Endothelial cell of umbilical vein (primary cell): Measurements from ENCODE around the gene MAP3K13. TPM values are rescaled to one million over a fixed set of nuclear protein-coding genes. Genes with fewer than 3 reads are reported as not detected.

ENCODE experiments used
- BruUV-seq: library from RNA; stranded (reverse); fragments of 400-500 nt; replicated peaks from 2 replicates; lab custom pipeline; 2021; lab: Mats Ljungman, UMichigan
- CTCF ChIA-PET: fragments of 300-600, 350-600 bp; sonication (Branson Sonifier 250); formaldehyde crosslinking; loops from one replicate; lab custom pipeline; 2021; ENCODE audit warnings: antibody characterized with exemption, inconsistent platforms; lab: Charles Lee
- POLR2A ChIA-PET: fragments of 300-600, 350-600 bp; sonication (Branson Sonifier 250); formaldehyde crosslinking; loops from one replicate; lab custom pipeline; 2021; ENCODE audit warnings: antibody characterized with exemption, inconsistent platforms; lab: Charles Lee
- DNase-seq: peaks from one replicate; pipeline ENCODE4 v3.0.0-alpha.2; 2011; ENCODE audit warnings: low read depth, low spot score
- FAIRE-seq: peaks from 2 replicates; lab custom pipeline; 2011; peaks lifted over from hg19 to GRCh38; lab: Jason Lieb, UNC
- H2AFZ ChIP-seq: 2 replicates; pipeline ENCODE4 v1.6.0; 2012; ENCODE audit warnings: low read depth, low read length, control low read depth, inconsistent platforms
- H3K27ac ChIP-seq: 2 replicates; pipeline ENCODE4 v1.5.1; 2011; ENCODE audit warnings: low read depth, mild to moderate bottlenecking, control low read depth, low read length, moderate library complexity; ENCODE audit not compliant: insufficient read depth
- H3K27me3 ChIP-seq, 2 experiments: 2 replicates each; pipeline versions ENCODE4 v1.6.0 to v1.6.1; 2011; ENCODE audit warnings: low read length in 2 of 2, mixed read lengths in 1 of 2; ENCODE audit not compliant: control insufficient read depth in 2 of 2, insufficient read depth in 2 of 2
- H3K36me3 ChIP-seq, 2 experiments: 2 replicates in 1 of 2; 3 replicates in 1 of 2; pipeline ENCODE4 v1.5.1; 2011; ENCODE audit warnings: low read length in 2 of 2, mild to moderate bottlenecking in 1 of 2, moderate library complexity in 1 of 2; ENCODE audit not compliant: control insufficient read depth in 2 of 2, insufficient read depth in 2 of 2; ENCODE audit errors: extremely low read depth in 1 of 2
- H3K4me1 ChIP-seq: 3 replicates; pipeline ENCODE4 v1.5.1; 2011; ENCODE audit warnings: mild to moderate bottlenecking, low read length; ENCODE audit not compliant: control insufficient read depth, insufficient read depth; ENCODE audit errors: extremely low read depth
- H3K4me2 ChIP-seq: 2 replicates; pipeline ENCODE4 v1.6.1; 2011; ENCODE audit warnings: low read length, control low read depth, mixed read lengths; ENCODE audit not compliant: insufficient read depth
- H3K4me3 ChIP-seq, 3 experiments: fragments of 200-600 bp in 1 of 3; sonication (generic), shearing (Covaris generic) in 1 of 3; replicated peaks in 1 of 3; 2 replicates each; pipeline ENCODE4 v1.5.1; 2011 to 2016; ENCODE audit warnings: control low read depth in 3 of 3, low read length in 3 of 3, mild to moderate bottlenecking in 2 of 3, inconsistent platforms in 1 of 3, low read depth in 1 of 3, moderate library complexity in 1 of 3; ENCODE audit not compliant: insufficient read depth in 1 of 3
- H3K79me2 ChIP-seq: 2 replicates; pipeline ENCODE4 v1.6.0; 2012; ENCODE audit warnings: low read length, inconsistent platforms; ENCODE audit not compliant: control insufficient read depth, insufficient read depth
- H3K9ac ChIP-seq: replicated peaks from 2 replicates; pipeline ENCODE3; 2011; ENCODE audit warnings: low read length, control low read depth; ENCODE audit not compliant: insufficient read depth; ENCODE audit errors: extremely low read depth
- H3K9me1 ChIP-seq: replicated peaks from 3 replicates; pipeline ENCODE4 v1.6.0; 2011; ENCODE audit warnings: mild to moderate bottlenecking, low read length; ENCODE audit not compliant: control insufficient read depth, insufficient read depth; ENCODE audit errors: extremely low read depth
- H3K9me3 ChIP-seq: replicated peaks from 2 replicates; pipeline ENCODE4 v1.5.1; 2012; ENCODE audit warnings: low read length, inconsistent platforms; ENCODE audit not compliant: control insufficient read depth, insufficient read depth
- H4K20me1 ChIP-seq: replicated peaks from 2 replicates; pipeline ENCODE3; 2011; ENCODE audit warnings: mild to moderate bottlenecking, low read length; ENCODE audit not compliant: control insufficient read depth, insufficient read depth; ENCODE audit errors: extremely low read depth
- EZH2 ChIP-seq: IDR thresholded peaks from 2 replicates; pipeline ENCODE4 v1.6.1; 2012; ENCODE audit warnings: borderline replicate concordance, low read depth, mild to moderate bottlenecking, moderate library complexity, low read length, inconsistent platforms; ENCODE audit not compliant: severe bottlenecking
- FOS ChIP-seq: IDR thresholded peaks from 2 replicates; pipeline ENCODE4 v1.6.1; 2011; ENCODE audit warnings: mild to moderate bottlenecking, low read length, moderate library complexity, borderline replicate concordance; ENCODE audit not compliant: insufficient read depth
- GATA2 ChIP-seq: IDR thresholded peaks from 2 replicates; pipeline ENCODE4 v1.7.0; 2011; ENCODE audit warnings: low read depth, mild to moderate bottlenecking, moderate library complexity, mixed read lengths, low read length; ENCODE audit not compliant: insufficient read length, insufficient read depth
- JUN ChIP-seq: IDR thresholded peaks from 2 replicates; pipeline ENCODE4 v1.6.1; 2011; ENCODE audit warnings: borderline replicate concordance, low read depth; ENCODE audit not compliant: insufficient read length, insufficient read depth
- MYC ChIP-seq: IDR thresholded peaks from one replicate; pipeline ENCODE4 v1.6.1; 2011; ENCODE audit warnings: mild to moderate bottlenecking, low read depth, low read length
- POLR2A ChIP-seq: IDR thresholded peaks from 2 replicates; pipeline ENCODE4 v1.6.1; 2012; ENCODE audit warnings: low read depth, mild to moderate bottlenecking, control low read depth, low read length
- POLR2AphosphoS5 ChIP-seq: IDR thresholded peaks from 2 replicates; pipeline ENCODE4 v1.6.1; 2012; ENCODE audit warnings: low read depth, mild to moderate bottlenecking, control low read depth, low read length, moderate library complexity; ENCODE audit not compliant: insufficient read depth
- dilution Hi-C: fragments of 300-500 bp; cut with MboI; formaldehyde crosslinking; loops from one replicate; pipeline ENCODE4 v1.15.0; 2019; ENCODE audit warnings: low sequenced_read_pairs; ENCODE audit not compliant: extremely low pct_ligation_motif_present
- intact Hi-C: fragments of 100-400 bp; cut with micrococcal nuclease; formaldehyde crosslinking; loops from one replicate; pipeline ENCODE4 v1.10.0; 2022
- polyA plus RNA-seq, 4 experiments: library from polyadenylated mRNA; depleted of rRNA in 3 of 4; stranded (reverse) in 3 of 4; unstranded in 1 of 4; fragments of >200 nt; gene quantifications; 2 replicates each; pipeline versions ENCODE4 v1.2.1 to v1.2.3, GENCODE V29; 2011 to 2012; ENCODE audit warnings: missing spikeins in 1 of 4
- total RNA-seq: library from RNA; stranded (reverse); gene quantifications from 2 replicates; pipeline ENCODE4 v1.2.3, GENCODE V29; 2021
- TF ChIP-seq, protein P1 (sequence below), 2 donors: IDR thresholded peaks; 1 replicate in 1 of 2; 2 replicates in 1 of 2; pipeline ENCODE4 v1.5.1; 2011; ENCODE audit warnings: low read length in 2 of 2, mild to moderate bottlenecking in 2 of 2, moderate library complexity in 2 of 2, control low read depth in 1 of 2, inconsistent platforms in 1 of 2, low read depth in 1 of 2; ENCODE audit not compliant: insufficient read depth in 1 of 2; ENCODE audit errors: extremely low read depth in 1 of 2
- TF ChIP-seq, protein P2 (sequence below): IDR thresholded peaks from 2 replicates; pipeline ENCODE4 v1.6.1; 2011; ENCODE audit not compliant: insufficient read depth, insufficient read length

The MAP3K13 gene
- total and polyA plus RNA-seq, 2 donors (not counting 3 experiments of a cell fraction or from before 2014, with no cell fraction given): 6.2 to 15.4 TPM

DNA sequence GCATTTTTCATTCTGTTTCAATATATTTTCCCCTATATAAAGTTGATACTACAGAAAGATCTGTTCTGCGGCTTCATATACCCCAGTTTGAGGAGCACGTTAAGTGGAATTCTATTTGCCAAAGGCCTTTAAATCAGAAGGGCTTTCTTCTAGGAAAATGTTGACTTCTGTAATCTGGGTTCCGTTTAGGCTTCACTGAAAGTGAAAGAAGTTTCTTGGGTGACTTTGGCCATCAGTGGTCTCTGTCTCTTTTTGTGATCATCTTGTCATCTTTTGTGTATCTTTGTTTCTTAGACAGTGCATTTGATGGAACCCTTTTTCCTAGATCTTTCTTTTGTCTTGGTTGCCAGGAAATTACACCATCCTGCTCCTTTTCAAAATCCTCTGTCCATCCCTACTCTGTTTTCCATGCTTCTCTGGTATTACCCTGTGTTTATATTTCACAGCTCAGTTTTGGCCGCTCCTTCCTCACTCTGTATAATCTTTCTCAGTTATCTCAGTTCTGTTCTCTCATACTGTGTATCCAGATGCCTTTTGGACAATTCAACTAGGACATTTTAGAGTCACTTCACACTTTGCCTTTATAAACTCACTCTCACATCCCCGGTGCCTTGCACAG lies 40.7 kb upstream of the MAP3K13 start:
- DNase-seq (no peak), FAIRE-seq (no peak)
- no peak overlapping the region for H3K4me2 ChIP-seq
- ChIA-PET CTCF (no interaction called here), POLR2A (no interaction called here)
- intact Hi-C loops (no loop called here), dilution Hi-C loops (no loop called here)
- no peaks in the 10 kb centered on the region for H4K20me1 ChIP-seq
- BruUV-seq: no TSS peak
- no peaks in the 10 kb centered on the region for H3K9me1 ChIP-seq
- no peak overlapping the region for H3K9ac ChIP-seq
- H3K27ac ChIP-seq: no peak overlapping the region
- H3K4me1 ChIP-seq: peaks cover 4% of the 10 kb centered on the region
- no peak for TF ChIP-seq POLR2AphosphoS5
- no peak for TF ChIP-seq FOS
- TF ChIP-seq EZH2: no peak
- TF ChIP-seq, protein P1, sequence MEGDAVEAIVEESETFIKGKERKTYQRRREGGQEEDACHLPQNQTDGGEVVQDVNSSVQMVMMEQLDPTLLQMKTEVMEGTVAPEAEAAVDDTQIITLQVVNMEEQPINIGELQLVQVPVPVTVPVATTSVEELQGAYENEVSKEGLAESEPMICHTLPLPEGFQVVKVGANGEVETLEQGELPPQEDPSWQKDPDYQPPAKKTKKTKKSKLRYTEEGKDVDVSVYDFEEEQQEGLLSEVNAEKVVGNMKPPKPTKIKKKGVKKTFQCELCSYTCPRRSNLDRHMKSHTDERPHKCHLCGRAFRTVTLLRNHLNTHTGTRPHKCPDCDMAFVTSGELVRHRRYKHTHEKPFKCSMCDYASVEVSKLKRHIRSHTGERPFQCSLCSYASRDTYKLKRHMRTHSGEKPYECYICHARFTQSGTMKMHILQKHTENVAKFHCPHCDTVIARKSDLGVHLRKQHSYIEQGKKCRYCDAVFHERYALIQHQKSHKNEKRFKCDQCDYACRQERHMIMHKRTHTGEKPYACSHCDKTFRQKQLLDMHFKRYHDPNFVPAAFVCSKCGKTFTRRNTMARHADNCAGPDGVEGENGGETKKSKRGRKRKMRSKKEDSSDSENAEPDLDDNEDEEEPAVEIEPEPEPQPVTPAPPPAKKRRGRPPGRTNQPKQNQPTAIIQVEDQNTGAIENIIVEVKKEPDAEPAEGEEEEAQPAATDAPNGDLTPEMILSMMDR (IDR thresholded peaks at IDR 0.05; ENCODE audit: extremely low read depth in 1 of 2, insufficient read depth in 1 of 2, low read depth in 1 of 2, low read length in 2 of 2): no peak
- no peak for TF ChIP-seq POLR2A
- no peak for TF ChIP-seq MYC
- TF ChIP-seq JUN: no peak
- no peak for TF ChIP-seq GATA2
- TF ChIP-seq, protein P2, sequence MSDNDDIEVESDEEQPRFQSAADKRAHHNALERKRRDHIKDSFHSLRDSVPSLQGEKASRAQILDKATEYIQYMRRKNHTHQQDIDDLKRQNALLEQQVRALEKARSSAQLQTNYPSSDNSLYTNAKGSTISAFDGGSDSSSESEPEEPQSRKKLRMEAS: no peak
- H3K36me3 ChIP-seq: no peaks in the 10 kb centered on the region
- no peaks in the 10 kb centered on the region for H3K9me3 ChIP-seq
- H3K27me3 ChIP-seq: no peaks in the 10 kb centered on the region
- no peak overlapping the region for H3K4me3 ChIP-seq
- no peak overlapping the region for H2AFZ ChIP-seq
- H3K79me2 ChIP-seq: no peaks in the 10 kb centered on the region
